A549 (cell line): Measurements from ENCODE around the gene TGFBI. TPM values are rescaled to one million over a fixed set of nuclear protein-coding genes. Genes with fewer than 3 reads are reported as not detected.
A peak's percentile ranks its signal among the peaks of the same experiment; 100 is the strongest.

ENCODE experiments used
- ATAC-seq, 2 experiments: fragments of 200-7000 bp in 1 of 2; fragments of >200 bp in 1 of 2; cut with Nextera tagmentation in 1 of 2; cut with Tn5 transposase in 1 of 2; 3 replicates each; pipeline versions ENCODE4 v1.8.0 to v1.9.1; 2018 to 2020; ENCODE audit warnings: mild to moderate bottlenecking in 1 of 2, moderate library complexity in 1 of 2
- CTCF ChIA-PET: fragments of 300-600 bp; sonication (Branson Sonifier 250); formaldehyde crosslinking; extraction: SDS; loops from one replicate; lab custom pipeline; 2021; ENCODE audit warnings: antibody characterized with exemption, inconsistent platforms; lab: Yijun Ruan, JAX
- POLR2A ChIA-PET: fragments of 350-600 bp; formaldehyde crosslinking; extraction: SDS; loops from one replicate; lab custom pipeline; 2021; ENCODE audit warnings: antibody characterized with exemption, inconsistent platforms; lab: Yijun Ruan, JAX
- DNase-seq, 2 experiments: peaks; one replicate each; pipeline versions ENCODE4 v3.0.0 to v3.0.0-alpha.2; 2011 to 2016; ENCODE audit warnings: low read depth in 1 of 2, low spot score in 1 of 2
- FAIRE-seq: peaks from 2 replicates; lab custom pipeline; 2011; peaks lifted over from hg19 to GRCh38; lab: Jason Lieb, UNC
- H3K27ac ChIP-seq, 2 experiments: fragments of >200 bp; sonication (Bioruptor Twin); formaldehyde crosslinking; 3 replicates each; pipeline ENCODE4 v1.5.1; 2016 to 2017
- H3K4me1 ChIP-seq: fragments of >200 bp; sonication (Bioruptor Twin); formaldehyde crosslinking; 3 replicates; pipeline ENCODE4 v1.6.1; 2016
- H3K4me2 ChIP-seq: fragments of >200 bp; sonication (Bioruptor Twin); formaldehyde crosslinking; 3 replicates; pipeline ENCODE4 v1.6.1; 2016
- H3K4me3 ChIP-seq: fragments of >200 bp; sonication (Bioruptor Twin); formaldehyde crosslinking; 3 replicates; pipeline ENCODE4 v1.5.1; 2016
- H3K9me3 ChIP-seq: fragments of >200 bp; sonication (Bioruptor Twin); formaldehyde crosslinking; 3 replicates; pipeline ENCODE4 v1.6.1; 2016
- ATOH8 ChIP-seq: fragments of 250-450 bp; sonication (Bioruptor Pico); IDR thresholded peaks from 2 replicates; pipeline ENCODE4 v1.5.0; 2020; ENCODE audit warnings: low read depth, mild to moderate bottlenecking, moderate library complexity
- BHLHE40 ChIP-seq: IDR thresholded peaks from 2 replicates; pipeline ENCODE4 v1.6.1; 2012; ENCODE audit warnings: low read depth, low read length, inconsistent platforms
- CEBPB ChIP-seq, 2 experiments: fragments of >200 bp in 1 of 2; sonication (Bioruptor Twin) in 1 of 2; formaldehyde crosslinking in 1 of 2; IDR thresholded peaks; 2 replicates each; pipeline ENCODE4 v1.6.1; 2012 to 2016
- CHD2 ChIP-seq: fragments of 150-350 bp; IDR thresholded peaks from 2 replicates; pipeline ENCODE4 v1.6.1; 2014; ENCODE audit warnings: low read length; ENCODE audit not compliant: partially characterized antibody
- E2F6 ChIP-seq: IDR thresholded peaks from 2 replicates; pipeline ENCODE4 v1.6.1; 2012; ENCODE audit warnings: low read depth, borderline replicate concordance
- EHMT2 ChIP-seq: fragments of 200-600 bp; sonication (generic); IDR thresholded peaks from 2 replicates; pipeline ENCODE4 v1.6.1; 2016; ENCODE audit warnings: antibody characterized with exemption, low read depth, mild to moderate bottlenecking, moderate library complexity
- EP300 ChIP-seq, 2 experiments: fragments of >200 bp; sonication (Bioruptor Twin); formaldehyde crosslinking; IDR thresholded peaks; 2 replicates in 1 of 2; 3 replicates in 1 of 2; pipeline ENCODE4 v1.6.1; 2016 to 2017
- FOSL2 ChIP-seq, 2 experiments: fragments of 450-650 bp in 1 of 2; fragments of >200 bp in 1 of 2; sonication (Bioruptor Twin) in 1 of 2; formaldehyde crosslinking; IDR thresholded peaks; 2 replicates each; pipeline versions ENCODE4 v1.5.0 to v1.6.1; 2016 to 2020; ENCODE audit warnings: mild to moderate bottlenecking in 1 of 2, moderate library complexity in 1 of 2
- FOXS1 ChIP-seq: fragments of 250-450 bp; sonication (Bioruptor Pico); IDR thresholded peaks from 2 replicates; pipeline ENCODE4 v1.5.0; 2020; ENCODE audit warnings: mild to moderate bottlenecking, moderate library complexity
- GATA3 ChIP-seq: IDR thresholded peaks from 2 replicates; pipeline ENCODE4 v1.6.1; 2012; ENCODE audit warnings: borderline replicate concordance
- HOXB5 ChIP-seq: fragments of 250-450 bp; sonication (Bioruptor Pico); IDR thresholded peaks from 2 replicates; pipeline ENCODE4 v1.5.0; 2020; ENCODE audit warnings: mild to moderate bottlenecking, moderate library complexity
- JUN ChIP-seq, 2 experiments: fragments of >200 bp; sonication (Bioruptor Twin); formaldehyde crosslinking; IDR thresholded peaks; 2 replicates in 1 of 2; 3 replicates in 1 of 2; pipeline ENCODE4 v1.6.1; 2016 to 2017
- JUNB ChIP-seq: fragments of >200 bp; sonication (Bioruptor Twin); formaldehyde crosslinking; IDR thresholded peaks from 2 replicates; pipeline ENCODE4 v1.6.1; 2016
- MAFK ChIP-seq: fragments of 450-650 bp; IDR thresholded peaks from 2 replicates; pipeline ENCODE4 v1.6.1; 2014; ENCODE audit not compliant: partially characterized antibody
- MYC ChIP-seq: IDR thresholded peaks from 2 replicates; pipeline ENCODE4 v1.6.1; 2012; ENCODE audit warnings: mild to moderate bottlenecking, inconsistent platforms, low read length, improper control_type of control experiment, borderline replicate concordance
- NFE2L2 ChIP-seq: fragments of 150-350 bp; conservative IDR thresholded peaks from 2 replicates; pipeline ENCODE4 v1.6.1; 2014; ENCODE audit warnings: low read length
- NR3C1 ChIP-seq: fragments of >200 bp; sonication (Bioruptor Twin); formaldehyde crosslinking; IDR thresholded peaks from 3 replicates; pipeline ENCODE4 v1.6.1; 2017
- RAD21 ChIP-seq, 2 experiments: fragments of >200 bp in 1 of 2; sonication (Bioruptor Twin) in 1 of 2; formaldehyde crosslinking in 1 of 2; IDR thresholded peaks in 1 of 2; conservative IDR thresholded peaks in 1 of 2; 2 replicates in 1 of 2; 3 replicates in 1 of 2; pipeline ENCODE4 v1.6.1; 2012 to 2018; ENCODE audit warnings: inconsistent platforms in 1 of 2
- RCOR1 ChIP-seq: fragments of 150-350 bp; IDR thresholded peaks from 2 replicates; pipeline ENCODE4 v1.6.1; 2014; ENCODE audit warnings: antibody characterized with exemption, low read length, low read depth
- REST ChIP-seq: fragments of 200-600 bp; sonication (generic); IDR thresholded peaks from 2 replicates; pipeline ENCODE4 v1.6.1; 2016; ENCODE audit warnings: antibody characterized with exemption, mild to moderate bottlenecking, moderate library complexity
- SMC3 ChIP-seq: fragments of >200 bp; sonication (Bioruptor Twin); formaldehyde crosslinking; IDR thresholded peaks from 3 replicates; pipeline ENCODE4 v1.6.1; 2018; ENCODE audit warnings: inconsistent platforms
- ZFP36 ChIP-seq: fragments of 450-650 bp; IDR thresholded peaks from 2 replicates; pipeline ENCODE4 v1.6.1; 2014; ENCODE audit warnings: borderline replicate concordance; ENCODE audit not compliant: partially characterized antibody
- WGBS: methylation state at CpG from one replicate; pipeline ENCODE4 v1.1.6; 2017; ENCODE audit errors: missing lambda C conversion rate; 5-methylcytosine and 5-hydroxymethylcytosine counted together
- polyA plus RNA-seq, 4 experiments: library from polyadenylated mRNA; depleted of rRNA in 3 of 4; stranded (reverse); fragments of >200 nt; fragmentation: RNase III in 1 of 4; extraction: RNeasy Plus Mini Kit Qiagen cat#74134 plus additional on column Dnase treatment in 1 of 4; gene quantifications; 2 replicates in 3 of 4; 3 replicates in 1 of 4; pipeline ENCODE4 v1.2.3, GENCODE V29; 2011 to 2017
- TF ChIP-seq, protein P1 (sequence below): fragments of >200 bp; sonication (Bioruptor Twin); formaldehyde crosslinking; IDR thresholded peaks from 3 replicates; pipeline ENCODE4 v1.6.1; 2016
- TF ChIP-seq, protein P2 (sequence below): IDR thresholded peaks from 2 replicates; pipeline ENCODE4 v1.6.1; 2012

The TGFBI gene
- polyA plus RNA-seq, 2 of the 4 experiments (the other 2 are of a cell fraction) = 1,135 to 1,859 TPM

- TF ChIP-seq REST (no peak), HOXB5 (CRISPR knock-in tag) (0 out of 2 replicates have a peak, but pooled peaks have one; percentile 36), RCOR1 (no peak), EHMT2 (no peak), ATOH8 (CRISPR knock-in tag) (0 out of 2 replicates have a peak, but pooled peaks have one; percentile 47)
- FAIRE-seq = peak; percentile 13
- H3K4me1 ChIP-seq = peaks cover 64% of the 10 kb centered on the region
- WGBS = 5% methylated on average over 2 of the region's 2 CpGs
- ChIA-PET POLR2A (interaction anchor here (1.4 to 5.5 kb wide), 3 partner anchors 8 to 16 kb away, joined by 3 to 39 read pairs (median 8); partner anchors contain the start of gene TGFBI), CTCF (interaction anchor here (0.9 to 6.1 kb wide), 8 partner anchors 9 to 75 kb away, joined by 4 to 50 read pairs (median 8); no protein-coding TSS in a partner anchor)
- DNase-seq = no peak
- H3K9me3 ChIP-seq = peaks cover 19% of the 10 kb centered on the region
- peak overlapping the region; percentile 60 for H3K4me2 ChIP-seq
- no peak overlapping the region for H3K4me3 ChIP-seq
- 0 out of 6 replicates have a peak, but pooled peaks of 1 of the 2 experiments have one; percentile 1 for ATAC-seq
- peak overlapping the region; percentile 96 to 97 for H3K27ac ChIP-seq
These were observed 8.8 kb upstream of the TGFBI start for GRCh38 chr5:136020001-136020382.

DNA sequence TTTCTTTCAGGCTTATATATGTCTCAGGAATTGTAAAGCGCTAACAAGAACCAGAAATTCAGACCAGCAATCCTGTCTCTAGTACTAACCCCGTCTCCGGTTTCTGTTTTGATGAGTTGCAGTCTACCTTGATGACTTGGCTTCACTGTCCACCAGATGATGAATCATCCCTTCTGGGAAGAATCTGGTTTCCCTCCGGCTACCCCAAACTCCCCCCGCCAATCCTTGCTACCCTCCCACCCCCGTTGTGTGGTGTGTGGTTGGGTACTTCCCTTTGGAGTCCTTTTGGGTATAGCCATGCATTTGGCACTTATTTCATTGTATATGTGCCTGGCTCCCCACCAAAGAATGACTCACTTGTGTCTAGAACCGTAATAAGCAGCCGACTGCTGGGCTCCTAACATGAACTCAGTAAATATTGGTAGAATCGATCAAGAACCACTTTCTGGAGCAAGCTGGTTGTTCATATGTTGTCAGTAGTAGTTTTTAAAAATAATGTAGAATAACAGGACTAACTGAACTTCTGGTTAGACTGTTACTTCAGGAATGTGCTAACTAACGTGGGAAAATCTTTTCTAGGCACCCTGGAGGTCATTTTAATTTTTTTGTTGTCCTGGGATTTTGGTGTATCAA, 8.3 kb upstream of the TGFBI start:
- peaks cover 63% of the 10 kb centered on the region for H3K4me1 ChIP-seq
- peak; percentile 89 to 95 for DNase-seq
- no peak overlapping the region for H3K4me3 ChIP-seq
- TF ChIP-seq RAD21 (conservative IDR thresholded peaks at IDR 0.05 in 1 of 2, IDR thresholded peaks at IDR 0.05 in 1 of 2) = peak in 1 of 2 experiments; percentile 54; a peak in 2 of 5 replicates
- TF ChIP-seq E2F6 = no peak
- no peak for TF ChIP-seq BHLHE40
- peak; percentile 92 for TF ChIP-seq GATA3
- TF ChIP-seq CHD2 = no peak
- peak; percentile 54; the same call in 1 of the 2 replicates for TF ChIP-seq FOXS1
- TF ChIP-seq MYC = no peak
- TF ChIP-seq, protein P1, sequence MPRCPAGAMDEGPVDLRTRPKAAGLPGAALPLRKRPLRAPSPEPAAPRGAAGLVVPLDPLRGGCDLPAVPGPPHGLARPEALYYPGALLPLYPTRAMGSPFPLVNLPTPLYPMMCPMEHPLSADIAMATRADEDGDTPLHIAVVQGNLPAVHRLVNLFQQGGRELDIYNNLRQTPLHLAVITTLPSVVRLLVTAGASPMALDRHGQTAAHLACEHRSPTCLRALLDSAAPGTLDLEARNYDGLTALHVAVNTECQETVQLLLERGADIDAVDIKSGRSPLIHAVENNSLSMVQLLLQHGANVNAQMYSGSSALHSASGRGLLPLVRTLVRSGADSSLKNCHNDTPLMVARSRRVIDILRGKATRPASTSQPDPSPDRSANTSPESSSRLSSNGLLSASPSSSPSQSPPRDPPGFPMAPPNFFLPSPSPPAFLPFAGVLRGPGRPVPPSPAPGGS = peak; percentile 68; the same call in 1 of the 3 replicates
- TF ChIP-seq EP300 (IDR thresholded peaks at IDR 0.05) = peak; percentile 72 to 93; a peak in 4 of 5 replicates
- peak; percentile 45; the same call in 2 of the 3 replicates for TF ChIP-seq SMC3
- peak; percentile 90 for TF ChIP-seq FOSL2 (IDR thresholded peaks at IDR 0.05)
- peak; percentile 91 for TF ChIP-seq FOSL2 (CRISPR knock-in tag; IDR thresholded peaks at IDR 0.05)
- 0 out of 2 replicates have a peak, but pooled peaks have one; percentile 21 for TF ChIP-seq HOXB5 (CRISPR knock-in tag)
- TF ChIP-seq, protein P2, sequence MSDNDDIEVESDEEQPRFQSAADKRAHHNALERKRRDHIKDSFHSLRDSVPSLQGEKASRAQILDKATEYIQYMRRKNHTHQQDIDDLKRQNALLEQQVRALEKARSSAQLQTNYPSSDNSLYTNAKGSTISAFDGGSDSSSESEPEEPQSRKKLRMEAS = peak; percentile 78; the same call in 1 of the 2 replicates
- TF ChIP-seq CEBPB (IDR thresholded peaks at IDR 0.05) = peak in 1 of 2 experiments; percentile 67; a peak in 2 of 4 replicates
- peak; percentile 63 for TF ChIP-seq MAFK
- TF ChIP-seq JUN (IDR thresholded peaks at IDR 0.05) = peak; percentile 85 to 92
- peak; percentile 45; the same call in 1 of the 2 replicates for TF ChIP-seq NFE2L2
- no peak for TF ChIP-seq NR3C1
- TF ChIP-seq JUNB = peak; percentile 97
- no peak for TF ChIP-seq ZFP36
- CTCF ChIA-PET = interaction anchor here (1.3 to 6.1 kb wide), 6 partner anchors 11 to 61 kb away, joined by 3 to 50 read pairs (median 8); no protein-coding TSS in a partner anchor
- H3K4me2 ChIP-seq = peak overlapping the region; percentile 60
- peak overlapping the region; percentile 96 to 97 for H3K27ac ChIP-seq
- peak; percentile 79 to 83 for ATAC-seq
- POLR2A ChIA-PET = interaction anchor here (1.4 to 5.5 kb wide), 3 partner anchors 8 to 15 kb away, joined by 3 to 39 read pairs (median 8); partner anchors contain the start of gene TGFBI
- FAIRE-seq = peak; percentile 91
- WGBS = 3% methylated on average over 10 of the region's 10 CpGs
- H3K9me3 ChIP-seq = peaks cover 19% of the 10 kb centered on the region
